HepG2 (cell line): ENCODE data around the gene TBX6. TPM values are rescaled to one million over a fixed set of nuclear protein-coding genes. Genes with fewer than 3 reads are reported as not detected.

Experiments
- ATAC-seq: fragments of 200-7000 bp; cut with Tn5 transposase; 3 replicates; pipeline ENCODE4 v1.9.1; 2020; ENCODE audit warnings: mild to moderate bottlenecking, moderate library complexity
- BruUV-seq: library from RNA; stranded (reverse); fragments of 400-500 nt; replicated peaks from 2 replicates; lab custom pipeline; 2021; lab: Mats Ljungman, UMichigan
- CTCF ChIA-PET: fragments of 300-600 bp; formaldehyde crosslinking; extraction: SDS; loops from one replicate; lab custom pipeline; 2021; ENCODE audit warnings: low total read pairs, inconsistent platforms, low intra/inter-chr PET ratio; lab: Yijun Ruan, JAX
- POLR2A ChIA-PET: fragments of 350-600 bp; sonication (Branson Sonifier 250); formaldehyde crosslinking; loops from one replicate; lab custom pipeline; 2020; ENCODE audit warnings: antibody characterized with exemption, inconsistent platforms; lab: Yijun Ruan, JAX
- DNase-seq: peaks from one replicate; pipeline ENCODE4 v3.0.0-alpha.2; 2015; ENCODE audit warnings: low spot score
- FAIRE-seq: peaks from 3 replicates; lab custom pipeline; 2011; peaks lifted over from hg19 to GRCh38; lab: Jason Lieb, UNC
- H2AFZ ChIP-seq: one replicate; pipeline ENCODE4 v1.6.1; 2011; ENCODE audit warnings: low read length, inconsistent platforms
- H3K27ac ChIP-seq: fragments of 300-600 bp; 3 replicates; pipeline ENCODE4 v1.8.0; 2011; ENCODE audit warnings: mixed run types, mild to moderate bottlenecking, mixed read lengths, low read length, inconsistent platforms; ENCODE audit not compliant: insufficient read depth; ENCODE audit errors: extremely low read length
- H3K27me3 ChIP-seq, 2 experiments: fragments of 200-600 bp in 1 of 2; 2 replicates in 1 of 2; 3 replicates in 1 of 2; pipeline versions ENCODE4 v1.6.0 to v1.8.0; 2011; ENCODE audit warnings: low read length in 2 of 2, mild to moderate bottlenecking in 2 of 2, moderate library complexity in 2 of 2, inconsistent platforms in 1 of 2; ENCODE audit not compliant: insufficient read depth in 2 of 2, control insufficient read depth in 1 of 2
- H3K36me3 ChIP-seq, 2 experiments: fragments of 200-600 bp in 1 of 2; replicated peaks in 1 of 2; 2 replicates in 1 of 2; 3 replicates in 1 of 2; pipeline versions ENCODE4 v1.5.1 to v1.8.0; 2011; ENCODE audit warnings: low read length in 2 of 2, inconsistent platforms in 1 of 2; ENCODE audit not compliant: insufficient read depth in 2 of 2, control insufficient read depth in 1 of 2
- H3K4me1 ChIP-seq: 2 replicates; pipeline ENCODE4 v1.5.1; 2012; ENCODE audit warnings: low read length, inconsistent platforms; ENCODE audit not compliant: insufficient read depth
- H3K4me2 ChIP-seq: 2 replicates; pipeline ENCODE4 v1.6.0; 2011; ENCODE audit warnings: low read depth, low read length, inconsistent platforms
- H3K4me3 ChIP-seq, 3 experiments: fragments of 200-600 bp in 1 of 3; sonication (generic), shearing (Covaris generic) in 1 of 3; replicated peaks in 1 of 3; 2 replicates each; pipeline ENCODE4 v1.5.1; 2011 to 2016; ENCODE audit warnings: low read length in 3 of 3, inconsistent platforms in 2 of 3, low read depth in 2 of 3, mild to moderate bottlenecking in 2 of 3, control low read depth in 1 of 3, mixed read lengths in 1 of 3; ENCODE audit not compliant: insufficient read depth in 1 of 3
- H3K79me2 ChIP-seq: one replicate; pipeline ENCODE4 v1.6.1; 2011; ENCODE audit warnings: low read length, inconsistent platforms; ENCODE audit not compliant: insufficient read depth
- H3K9ac ChIP-seq: 2 replicates; pipeline ENCODE4 v1.6.0; 2011; ENCODE audit warnings: mild to moderate bottlenecking, low read depth, low read length, inconsistent platforms; ENCODE audit not compliant: insufficient read depth
- H3K9me3 ChIP-seq: 2 replicates; pipeline ENCODE4 v1.5.1; 2012; ENCODE audit warnings: mild to moderate bottlenecking, low read length
- H4K20me1 ChIP-seq: 2 replicates; pipeline ENCODE4 v1.6.0; 2011; ENCODE audit warnings: inconsistent platforms, mild to moderate bottlenecking, low read length, moderate library complexity; ENCODE audit not compliant: insufficient read depth
- EEA1 ChIP-seq: sonication (generic); formaldehyde crosslinking; IDR thresholded peaks from 2 replicates; pipeline ENCODE4 v1.5.1; 2020; ENCODE audit warnings: mild to moderate bottlenecking, missing genetic modification reagents, borderline replicate concordance
- JUNB ChIP-seq: sonication (generic); formaldehyde crosslinking; IDR thresholded peaks from 2 replicates; pipeline ENCODE4 v1.8.0; 2022; ENCODE audit warnings: missing genetic modification reagents, mild to moderate bottlenecking, borderline replicate concordance
- RFX5 ChIP-seq: IDR thresholded peaks from 2 replicates; pipeline ENCODE4 v1.6.1; 2011; ENCODE audit warnings: low read depth, low read length, improper control_type of control experiment
- RFXAP ChIP-seq: sonication (generic); formaldehyde crosslinking; IDR thresholded peaks from 2 replicates; pipeline ENCODE4 v1.4.0; 2020; ENCODE audit warnings: missing genetic modification reagents, borderline replicate concordance
- SOX5 ChIP-seq: IDR thresholded peaks from 2 replicates; pipeline ENCODE4 v1.6.1; 2016; ENCODE audit warnings: borderline replicate concordance
- ZBTB20 ChIP-seq: sonication (generic); formaldehyde crosslinking; IDR thresholded peaks from 2 replicates; pipeline ENCODE4 v1.8.1; 2023; ENCODE audit warnings: missing genetic modification reagents, low read depth, mild to moderate bottlenecking, borderline replicate concordance
- ZNF121 ChIP-seq: sonication (generic); formaldehyde crosslinking; IDR thresholded peaks from 2 replicates; pipeline ENCODE4 v1.5.0; 2020; ENCODE audit warnings: mild to moderate bottlenecking, missing genetic modification reagents
- WGBS: methylation state at CpG from one replicate; pipeline ENCODE4 v1.1.6; 2017; ENCODE audit warnings: low lambda C conversion rate; 5-methylcytosine and 5-hydroxymethylcytosine counted together
- in situ Hi-C: cut with HindIII; loops from 2 replicates; pipeline ENCODE4 v1.10.0; 2017; ENCODE audit warnings: low pct_unique_long_range_greater_than_20kb; ENCODE audit not compliant: extremely low pct_ligation_motif_present
- intact Hi-C: fragments of 100-400 bp; cut with micrococcal nuclease; formaldehyde crosslinking; loops from one replicate; pipeline ENCODE4 v1.10.0; 2022; ENCODE audit not compliant: unreplicated experiment
- polyA plus RNA-seq, 8 experiments: library from polyadenylated mRNA; depleted of rRNA in 3 of 8; stranded (reverse) in 7 of 8; unstranded in 1 of 8; fragments of >200 nt; fragmentation: Illumina TruSeq in 4 of 8; extraction: Trizol in 4 of 8; gene quantifications; 2 replicates each; pipeline versions ENCODE4 v1.2.1 to v1.2.3, GENCODE V29; 2011 to 2016; ENCODE audit warnings: low read depth in 4 of 8, missing spikeins in 1 of 8, mixed read lengths in 1 of 8; ENCODE audit not compliant: insufficient read depth in 1 of 8
- total RNA-seq, 5 experiments: library from RNA; depleted of rRNA; stranded (reverse); fragments of >200 nt; fragmentation: Illumina TruSeq; extraction: Trizol; gene quantifications; 2 replicates each; pipeline ENCODE4 v1.2.3, GENCODE V29; 2016; ENCODE audit warnings: low read depth in 1 of 5
- TF ChIP-seq, protein P1 (sequence below): sonication (generic); formaldehyde crosslinking; IDR thresholded peaks from 2 replicates; pipeline ENCODE4 v1.5.0; 2020; ENCODE audit warnings: mild to moderate bottlenecking, missing genetic modification reagents, borderline replicate concordance
- TF ChIP-seq, protein P2 (sequence below): sonication (generic); formaldehyde crosslinking; IDR thresholded peaks from 2 replicates; pipeline ENCODE4 v1.5.0; 2020; ENCODE audit warnings: mild to moderate bottlenecking, missing genetic modification reagents

The TBX6 gene
- total and polyA plus RNA-seq, 2 of the 13 experiments (the other 11 are each of a cell fraction or from before 2014, with no cell fraction given) = 0.24 to 0.42 TPM

DNA sequence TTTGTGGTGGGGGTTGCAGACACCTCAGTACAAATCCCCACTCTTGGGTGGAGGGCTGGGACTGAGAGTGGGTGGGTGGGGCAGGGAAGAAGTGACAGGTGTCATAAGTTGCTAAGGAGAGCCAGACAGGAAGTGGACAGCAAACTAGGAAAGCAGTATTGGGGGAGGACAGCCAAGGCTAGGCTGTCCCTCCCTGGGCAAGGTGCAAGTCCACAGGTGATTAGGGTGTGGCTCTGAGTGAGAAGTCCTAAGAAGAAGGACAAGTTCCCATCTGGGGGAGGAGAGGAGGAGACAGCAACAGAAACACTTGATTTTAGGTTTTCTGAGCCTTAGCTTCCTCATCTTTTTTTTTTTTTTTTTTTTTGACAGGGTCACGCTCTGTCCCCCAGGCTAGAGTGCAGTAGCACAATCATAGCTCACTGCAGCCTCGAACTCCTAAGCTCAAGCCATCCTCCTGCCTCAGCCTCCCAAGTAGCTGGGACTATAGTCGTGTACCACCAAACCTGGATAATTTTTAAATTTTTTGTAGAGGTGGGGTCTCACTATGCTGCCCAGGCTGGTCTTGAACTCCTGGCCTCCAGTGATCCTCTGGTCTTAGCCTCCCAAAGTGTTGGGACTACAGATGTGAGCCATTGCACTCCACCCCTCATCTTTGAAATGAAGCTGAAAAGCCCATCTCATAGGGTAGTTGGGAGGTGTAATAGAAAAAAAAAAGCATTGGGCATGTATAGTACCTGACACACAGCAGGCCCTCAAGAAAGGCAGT is 28.8 kb upstream of the TBX6 start:
- FAIRE-seq (no peak), DNase-seq (no peak), ATAC-seq (no peak)
- TF ChIP-seq RFXAP (CRISPR knock-in tag) (0 out of 2 replicates have a peak, but pooled peaks have one; percentile 32), ZBTB20 (CRISPR knock-in tag) (no peak), SOX5 (CRISPR knock-in tag) (no peak), EEA1 (CRISPR knock-in tag) (no peak), RFX5 (peak; percentile 87), JUNB (CRISPR knock-in tag) (no peak), ZNF121 (CRISPR knock-in tag) (peak; percentile 89)
- TF ChIP-seq, protein P1, sequence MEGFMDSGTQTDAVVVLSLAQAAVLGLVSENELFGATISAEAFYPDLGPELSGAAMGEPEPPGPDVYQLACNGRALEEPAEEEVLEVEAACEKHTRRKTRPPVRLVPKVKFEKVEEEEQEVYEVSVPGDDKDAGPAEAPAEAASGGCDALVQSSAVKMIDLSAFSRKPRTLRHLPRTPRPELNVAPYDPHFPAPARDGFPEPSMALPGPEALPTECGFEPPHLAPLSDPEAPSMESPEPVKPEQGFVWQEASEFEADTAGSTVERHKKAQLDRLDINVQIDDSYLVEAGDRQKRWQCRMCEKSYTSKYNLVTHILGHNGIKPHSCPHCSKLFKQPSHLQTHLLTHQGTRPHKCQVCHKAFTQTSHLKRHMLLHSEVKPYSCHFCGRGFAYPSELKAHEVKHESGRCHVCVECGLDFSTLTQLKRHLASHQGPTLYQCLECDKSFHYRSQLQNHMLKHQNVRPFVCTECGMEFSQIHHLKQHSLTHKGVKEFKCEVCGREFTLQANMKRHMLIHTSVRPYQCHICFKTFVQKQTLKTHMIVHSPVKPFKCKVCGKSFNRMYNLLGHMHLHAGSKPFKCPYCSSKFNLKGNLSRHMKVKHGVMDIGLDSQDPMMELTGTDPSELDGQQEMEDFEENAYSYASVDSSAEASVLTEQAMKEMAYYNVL (CRISPR knock-in tag) = no peak
- TF ChIP-seq, protein P2, sequence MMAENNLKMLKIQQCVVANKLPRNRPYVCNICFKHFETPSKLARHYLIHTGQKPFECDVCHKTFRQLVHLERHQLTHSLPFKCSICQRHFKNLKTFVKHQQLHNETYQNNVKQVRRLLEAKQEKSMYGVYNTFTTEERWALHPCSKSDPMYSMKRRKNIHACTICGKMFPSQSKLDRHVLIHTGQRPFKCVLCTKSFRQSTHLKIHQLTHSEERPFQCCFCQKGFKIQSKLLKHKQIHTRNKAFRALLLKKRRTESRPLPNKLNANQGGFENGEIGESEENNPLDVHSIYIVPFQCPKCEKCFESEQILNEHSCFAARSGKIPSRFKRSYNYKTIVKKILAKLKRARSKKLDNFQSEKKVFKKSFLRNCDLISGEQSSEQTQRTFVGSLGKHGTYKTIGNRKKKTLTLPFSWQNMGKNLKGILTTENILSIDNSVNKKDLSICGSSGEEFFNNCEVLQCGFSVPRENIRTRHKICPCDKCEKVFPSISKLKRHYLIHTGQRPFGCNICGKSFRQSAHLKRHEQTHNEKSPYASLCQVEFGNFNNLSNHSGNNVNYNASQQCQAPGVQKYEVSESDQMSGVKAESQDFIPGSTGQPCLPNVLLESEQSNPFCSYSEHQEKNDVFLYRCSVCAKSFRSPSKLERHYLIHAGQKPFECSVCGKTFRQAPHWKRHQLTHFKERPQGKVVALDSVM = peak; percentile 65
- in situ Hi-C loops = no loop called here
- H3K4me3 ChIP-seq = no peak overlapping the region
- no peak overlapping the region for H3K27ac ChIP-seq
- H3K4me1 ChIP-seq = peaks cover 44% of the 10 kb centered on the region
- no peaks in the 10 kb centered on the region for H3K79me2 ChIP-seq
- intact Hi-C loops = no loop called here
- ChIA-PET CTCF (no interaction called here), POLR2A (interaction anchor here (0.6 to 2.1 kb wide), 5 partner anchors 8 to 55 kb away, joined by 3 to 8 read pairs (median 4); partner anchors contain the start of gene ALDOA)
- BruUV-seq = no TSS peak
- H3K9me3 ChIP-seq = no peaks in the 10 kb centered on the region
- no peaks in the 10 kb centered on the region for H4K20me1 ChIP-seq
- 89% methylated on average over 3 of the region's 3 CpGs for WGBS
- H2AFZ ChIP-seq = no peak overlapping the region
- no peak overlapping the region for H3K9ac ChIP-seq
- no peaks in the 10 kb centered on the region for H3K27me3 ChIP-seq
- H3K36me3 ChIP-seq = peaks cover 9 to 16% of the 10 kb centered on the region in 2 experiments
- H3K4me2 ChIP-seq = no peak overlapping the region
